ENCODE measurements around the gene PFN3. TPM values are rescaled to one million over a fixed set of nuclear protein-coding genes. Genes with fewer than 3 reads are reported as not detected.

Gene PFN3
- polyA plus RNA-seq, 3 donors, result 0.37 to 7.4 (median 3.2) TPM

GRCh38 chr5:177355868-177356168 is 44.6 kb downstream of the PFN3 start:
- no peak for DNase-seq (ENCODE audit: extremely low read depth in 1 of 11, low read depth in 9 of 11, low spot score in 4 of 11)

- DNase-seq (ENCODE audit: extremely low read depth in 1 of 11, low read depth in 9 of 11, low spot score in 4 of 11), result no peak
Observed at GRCh38 chr5:177355162-177355867, 45.1 kb downstream of the PFN3 start.

- no peak for DNase-seq (ENCODE audit: extremely low read depth in 1 of 11, low read depth in 9 of 11, low spot score in 4 of 11)
Observed at GRCh38 chr5:177354711-177355110, 45.8 kb downstream of the PFN3 start.

GRCh38 chr5:177354256-177354655 is 46.2 kb downstream of the PFN3 start:
- no peak for DNase-seq (ENCODE audit: extremely low read depth in 1 of 11, low read depth in 9 of 11, low spot score in 4 of 11)

GRCh38 chr5:177353093-177353492 is 47.4 kb downstream of the PFN3 start:
- no peak for DNase-seq (ENCODE audit: extremely low read depth in 1 of 11, low read depth in 9 of 11, low spot score in 4 of 11)

GRCh38 chr5:177351392-177352329 is 48.8 kb downstream of the PFN3 start, which contains the start of gene LMAN2:
LMAN2 (minus strand) TSS chr5:177351668; CDS start chr5:177351647, 21 bp downstream.
- DNase-seq (ENCODE audit: extremely low read depth in 1 of 11, low read depth in 9 of 11, low spot score in 4 of 11), result peak; percentile 87 to 96 (median 93)

- no peak for DNase-seq (ENCODE audit: extremely low read depth in 1 of 11, low read depth in 9 of 11, low spot score in 4 of 11)
Observed at GRCh38 chr5:177350776-177351391, 49.6 kb downstream of the PFN3 start.

Other genes with a start within 250 kb of the PFN3 start
- gene RAB24, start 96.9 kb downstream of the PFN3 start, polyA plus RNA-seq (ENCODE audit: insufficient read length in 3 of 3), result 10 to 100 TPM; 24.3 to 32.0 (median 28.8) TPM
- 100 to 1,000 TPM in 2 of 3 donors, 10 to 100 TPM in 1; 94.5 to 151 (median 114) TPM for gene PRELID1, start 96.9 kb downstream of the PFN3 start, polyA plus RNA-seq (ENCODE audit: insufficient read length in 3 of 3)
- gene MXD3, start 88.8 kb downstream of the PFN3 start, polyA plus RNA-seq (ENCODE audit: insufficient read length in 3 of 3), result 10 to 100 TPM; 15.2 to 26.5 (median 22.1) TPM
- gene LMAN2, start 49.0 kb downstream of the PFN3 start, polyA plus RNA-seq (ENCODE audit: insufficient read length in 3 of 3), result 100 to 1,000 TPM; 110 to 153 (median 140) TPM
- gene RGS14, start 42.7 kb downstream of the PFN3 start, polyA plus RNA-seq (ENCODE audit: insufficient read length in 3 of 3), result 10 to 100 TPM; 12.1 to 17.5 (median 14.1) TPM
- gene SLC34A1, start 16.2 kb downstream of the PFN3 start, polyA plus RNA-seq (ENCODE audit: insufficient read length in 3 of 3), result 100 to 1,000 TPM; 181 to 315 (median 202) TPM
- gene F12, start 8.9 kb upstream of the PFN3 start, polyA plus RNA-seq (ENCODE audit: insufficient read length in 3 of 3), result 10 to 100 TPM in 2 of 3 donors, 1 to 10 TPM in 1; 9.1 to 25.2 (median 10.2) TPM
- 10 to 100 TPM; 21.2 to 31.2 (median 30.8) TPM for gene GRK6, start 26.0 kb upstream of the PFN3 start, polyA plus RNA-seq (ENCODE audit: insufficient read length in 3 of 3)
- 1 to 10 TPM in 2 of 3 donors, under 1 TPM in 1; 0.96 to 2.8 (median 2.8) TPM for gene PRR7, start 46.2 kb upstream of the PFN3 start, polyA plus RNA-seq (ENCODE audit: insufficient read length in 3 of 3)
- 100 to 1,000 TPM; 169 to 239 (median 183) TPM for gene DBN1, start 73.0 kb upstream of the PFN3 start, polyA plus RNA-seq (ENCODE audit: insufficient read length in 3 of 3)
- 100 to 1,000 TPM in 2 of 3 donors, 10 to 100 TPM in 1; 82.7 to 143 (median 125) TPM for gene PDLIM7, start 96.9 kb upstream of the PFN3 start, polyA plus RNA-seq (ENCODE audit: insufficient read length in 3 of 3)
- 1 to 10 TPM; 3.8 to 7.1 (median 5.8) TPM for gene DOK3, start 109.2 kb upstream of the PFN3 start, polyA plus RNA-seq (ENCODE audit: insufficient read length in 3 of 3)
- gene DDX41, start 116.3 kb upstream of the PFN3 start, polyA plus RNA-seq (ENCODE audit: insufficient read length in 3 of 3), result 100 to 1,000 TPM in 2 of 3 donors, 10 to 100 TPM in 1; 84.2 to 112 (median 107) TPM
- gene FAM193B, start 153.9 kb upstream of the PFN3 start, polyA plus RNA-seq (ENCODE audit: insufficient read length in 3 of 3), result 100 to 1,000 TPM in 1 of 3 donors, 10 to 100 TPM in 2; 69.6 to 126 (median 85.4) TPM
- gene TMED9, start 191.5 kb upstream of the PFN3 start, polyA plus RNA-seq (ENCODE audit: insufficient read length in 3 of 3), result 100 to 1,000 TPM; 148 to 180 (median 154) TPM
- gene B4GALT7, start 199.5 kb upstream of the PFN3 start, polyA plus RNA-seq (ENCODE audit: insufficient read length in 3 of 3), result 10 to 100 TPM; 19.6 to 29.5 (median 27.9) TPM

Measured in renal cortex interstitium (tissue), 11 donors.